ENCODE data around the gene ASPG. TPM values are rescaled to one million over a fixed set of nuclear protein-coding genes. Genes with fewer than 3 reads are reported as not detected.

The ASPG gene
- total RNA-seq, 1 experiment from 2014 or later: not detected

DNA sequence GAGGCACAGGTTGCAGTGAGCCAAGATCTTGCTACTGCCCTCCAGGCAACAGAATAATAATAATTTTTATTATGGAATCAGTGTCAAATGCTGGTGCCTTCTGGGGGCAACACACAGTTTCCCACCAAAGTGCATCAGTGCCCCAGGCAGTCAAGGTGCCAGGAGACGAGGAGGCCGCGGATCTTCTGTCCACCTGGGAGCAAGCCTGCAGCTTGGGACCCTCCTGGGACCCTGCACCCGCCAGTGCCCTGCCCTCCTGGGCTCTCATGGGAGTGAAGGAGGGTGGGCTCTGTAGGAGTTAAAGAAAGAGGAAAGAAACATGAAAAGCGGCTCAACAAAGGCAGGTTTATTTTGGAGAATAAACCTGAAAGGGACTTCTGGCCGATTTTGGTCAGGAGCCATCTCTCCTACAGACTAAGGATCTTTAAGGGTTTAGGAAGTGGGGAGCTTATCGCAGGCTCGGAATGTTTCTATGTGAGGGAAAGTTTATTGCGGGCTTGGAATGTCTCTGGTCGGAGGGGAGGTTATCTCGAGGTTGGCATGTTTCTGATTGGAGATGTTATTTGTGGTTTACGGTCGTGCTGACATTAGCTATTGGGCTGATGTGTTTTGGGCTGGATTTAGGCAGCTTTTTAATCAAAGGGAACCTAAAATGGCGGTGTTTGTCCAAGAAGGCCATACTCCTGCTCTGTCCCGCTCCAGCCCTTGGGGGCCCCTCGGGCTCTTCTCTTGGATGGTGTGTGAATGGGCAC, 1.1 kb upstream of the ASPG start:
- CTCF ChIA-PET: no interaction called here
- TF ChIP-seq, protein P1, sequence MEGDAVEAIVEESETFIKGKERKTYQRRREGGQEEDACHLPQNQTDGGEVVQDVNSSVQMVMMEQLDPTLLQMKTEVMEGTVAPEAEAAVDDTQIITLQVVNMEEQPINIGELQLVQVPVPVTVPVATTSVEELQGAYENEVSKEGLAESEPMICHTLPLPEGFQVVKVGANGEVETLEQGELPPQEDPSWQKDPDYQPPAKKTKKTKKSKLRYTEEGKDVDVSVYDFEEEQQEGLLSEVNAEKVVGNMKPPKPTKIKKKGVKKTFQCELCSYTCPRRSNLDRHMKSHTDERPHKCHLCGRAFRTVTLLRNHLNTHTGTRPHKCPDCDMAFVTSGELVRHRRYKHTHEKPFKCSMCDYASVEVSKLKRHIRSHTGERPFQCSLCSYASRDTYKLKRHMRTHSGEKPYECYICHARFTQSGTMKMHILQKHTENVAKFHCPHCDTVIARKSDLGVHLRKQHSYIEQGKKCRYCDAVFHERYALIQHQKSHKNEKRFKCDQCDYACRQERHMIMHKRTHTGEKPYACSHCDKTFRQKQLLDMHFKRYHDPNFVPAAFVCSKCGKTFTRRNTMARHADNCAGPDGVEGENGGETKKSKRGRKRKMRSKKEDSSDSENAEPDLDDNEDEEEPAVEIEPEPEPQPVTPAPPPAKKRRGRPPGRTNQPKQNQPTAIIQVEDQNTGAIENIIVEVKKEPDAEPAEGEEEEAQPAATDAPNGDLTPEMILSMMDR (conservative IDR thresholded peaks at IDR 0.05): no peak
- TF ChIP-seq EZH2 (IDR thresholded peaks at IDR 0.05; ENCODE audit: low read depth): no peak
- POLR2A ChIA-PET (ENCODE audit: unreplicated experiment): no interaction called here
- Histone ChIP-seq H3F3A (ENCODE audit: insufficient read depth, low read depth) (no peaks in the 10 kb centered on the region), H3K79me2 (ENCODE audit: low read depth) (no peaks in the 10 kb centered on the region), H2AFZ (no peak overlapping the region), H3K9me3 (ENCODE audit: insufficient read depth, low read depth) (no peaks in the 10 kb centered on the region), H3K4me2 (no peak overlapping the region), H3K9me2 (ENCODE audit: insufficient read depth) (no peaks in the 10 kb centered on the region), H3K27ac (no peak overlapping the region), H3K4me3 (no peak overlapping the region), H3K36me3 (ENCODE audit: low read depth) (no peaks in the 10 kb centered on the region), H3K4me1 (replicated peaks; ENCODE audit: insufficient read depth) (no peaks in the 10 kb centered on the region), H4K20me1 (ENCODE audit: insufficient read depth) (no peaks in the 10 kb centered on the region), H3K27me3 (ENCODE audit: insufficient read depth, low read depth) (no peaks in the 10 kb centered on the region)
- no peak for DNase-seq
- intact Hi-C loops (cut with micrococcal nuclease; ENCODE audit: unreplicated experiment): no loop called here
- no TSS peak for BruUV-seq (replicated peaks)

DNA sequence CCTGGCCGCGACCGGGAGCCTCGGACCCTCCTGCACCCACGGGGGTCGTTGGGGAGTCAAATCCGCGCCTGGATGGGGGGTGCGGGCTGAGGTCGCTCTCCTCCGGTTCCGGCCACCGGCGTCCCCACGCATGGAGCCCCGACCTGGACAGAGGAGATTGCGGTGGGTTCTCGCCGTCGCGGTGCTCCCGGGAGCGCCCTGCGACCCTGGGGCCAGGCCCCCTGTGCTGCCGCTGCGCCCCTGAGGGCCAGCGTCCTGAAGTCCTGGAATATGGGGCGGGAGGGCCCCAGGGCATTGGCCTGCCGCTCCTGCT, 345 bp downstream of the ASPG start:
- Histone ChIP-seq H3K9me2 (ENCODE audit: insufficient read depth) (no peaks in the 10 kb centered on the region), H3K4me1 (replicated peaks; ENCODE audit: insufficient read depth) (no peaks in the 10 kb centered on the region), H3K4me3 (no peak overlapping the region), H3K79me2 (ENCODE audit: low read depth) (no peaks in the 10 kb centered on the region), H4K20me1 (ENCODE audit: insufficient read depth) (no peaks in the 10 kb centered on the region), H3K9me3 (ENCODE audit: insufficient read depth, low read depth) (no peaks in the 10 kb centered on the region), H3K27ac (no peak overlapping the region), H2AFZ (no peak overlapping the region), H3K27me3 (ENCODE audit: insufficient read depth, low read depth) (no peaks in the 10 kb centered on the region), H3F3A (ENCODE audit: insufficient read depth, low read depth) (no peaks in the 10 kb centered on the region), H3K36me3 (ENCODE audit: low read depth) (no peaks in the 10 kb centered on the region), H3K4me2 (no peak overlapping the region)
- ChIA-PET POLR2A (ENCODE audit: unreplicated experiment) (no interaction called here), CTCF (no interaction called here)
- no peak for DNase-seq
- intact Hi-C loops (cut with micrococcal nuclease; ENCODE audit: unreplicated experiment): no loop called here
- no TSS peak for BruUV-seq (replicated peaks)
- TF ChIP-seq, protein P1 (conservative IDR thresholded peaks at IDR 0.05): no peak
- no peak for TF ChIP-seq EZH2 (IDR thresholded peaks at IDR 0.05; ENCODE audit: low read depth)

DNA sequence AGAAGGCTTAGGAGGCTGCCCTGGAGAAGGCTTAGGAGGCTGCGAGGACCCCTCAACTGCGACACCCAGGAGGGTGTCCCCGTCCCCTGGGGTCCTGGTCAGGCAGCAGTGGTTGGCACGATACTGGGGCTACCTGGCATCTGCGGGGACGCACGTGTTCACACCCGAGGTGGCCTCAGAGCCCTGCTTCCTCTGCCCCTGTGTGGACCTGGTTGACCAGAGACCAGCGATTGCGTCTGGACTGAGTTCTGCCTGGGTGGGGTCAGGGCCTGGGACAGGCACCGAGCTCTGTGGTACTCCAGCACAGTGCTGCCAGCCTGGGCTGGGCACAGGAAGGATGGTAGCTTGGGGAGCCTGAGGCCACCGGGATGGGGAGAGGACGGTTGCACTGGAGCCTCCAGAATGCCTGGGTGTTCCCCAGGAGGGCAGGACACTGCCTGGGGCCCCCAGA, 735 bp downstream of the ASPG start:
- intact Hi-C loops (cut with micrococcal nuclease; ENCODE audit: unreplicated experiment): no loop called here
- no TSS peak for BruUV-seq (replicated peaks)

More for the DNA sequence above, 735 bp downstream of the ASPG start:
- H4K20me1 ChIP-seq (ENCODE audit: insufficient read depth): no peaks in the 10 kb centered on the region
- no peaks in the 10 kb centered on the region for H3K27me3 ChIP-seq (ENCODE audit: insufficient read depth, low read depth)
- TF ChIP-seq, protein P1 (conservative IDR thresholded peaks at IDR 0.05): no peak
- no peak for TF ChIP-seq EZH2 (IDR thresholded peaks at IDR 0.05; ENCODE audit: low read depth)
- H2AFZ ChIP-seq: no peak overlapping the region
- H3K36me3 ChIP-seq (ENCODE audit: low read depth): no peaks in the 10 kb centered on the region
- CTCF ChIA-PET: no interaction called here
- no peak overlapping the region for H3K4me3 ChIP-seq
- no peaks in the 10 kb centered on the region for H3K9me3 ChIP-seq (ENCODE audit: insufficient read depth, low read depth)
- H3K9me2 ChIP-seq (ENCODE audit: insufficient read depth): no peaks in the 10 kb centered on the region
- POLR2A ChIA-PET (ENCODE audit: unreplicated experiment): no interaction called here
- H3K79me2 ChIP-seq (ENCODE audit: low read depth): no peaks in the 10 kb centered on the region
- H3F3A ChIP-seq (ENCODE audit: insufficient read depth, low read depth): no peaks in the 10 kb centered on the region
- H3K4me2 ChIP-seq: no peak overlapping the region
- H3K27ac ChIP-seq: no peak overlapping the region
- no peak for DNase-seq
- no peaks in the 10 kb centered on the region for H3K4me1 ChIP-seq (replicated peaks; ENCODE audit: insufficient read depth)

All from PC-9 (cell line).